Fibroblast of peridontal ligament (primary cell): ENCODE measurements around the gene GPR152.
"Not testable (repeated sequence)": the region's sequence is repeated elsewhere in the genome, so short reads cannot be mapped to it uniquely, and the experiment has no call there.

Source experiments
- DNase-seq: peaks from one replicate; pipeline ENCODE4 v3.0.0-alpha.2; 2010; ENCODE audit errors: extremely low read depth

The GPR152 gene

DNA sequence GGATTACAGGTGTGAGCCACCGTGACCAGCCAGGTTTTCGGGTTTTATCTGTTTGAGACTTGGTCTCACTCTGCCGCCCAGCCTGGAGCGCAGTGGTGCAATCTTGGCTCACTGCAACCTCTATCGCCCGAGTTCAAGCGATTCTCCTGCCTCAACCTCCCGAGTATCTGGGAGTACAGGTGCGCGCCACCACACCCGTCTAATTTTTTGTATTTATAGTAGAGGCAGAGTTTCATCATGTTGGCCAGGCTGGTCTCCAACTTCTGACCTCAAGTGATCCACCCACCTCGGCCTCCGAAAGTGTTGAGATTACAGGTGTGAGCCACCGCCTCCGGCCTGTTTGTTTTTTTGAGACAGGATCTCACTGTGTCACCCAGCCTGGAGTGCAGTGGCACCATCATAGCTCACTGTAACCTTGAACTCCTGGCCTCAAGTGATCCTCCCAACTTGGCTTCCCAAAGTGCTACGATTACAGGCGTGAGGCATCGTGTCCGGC is 25.1 kb downstream of the GPR152 start:
- DNase-seq: not testable (repeated sequence)

DNA sequence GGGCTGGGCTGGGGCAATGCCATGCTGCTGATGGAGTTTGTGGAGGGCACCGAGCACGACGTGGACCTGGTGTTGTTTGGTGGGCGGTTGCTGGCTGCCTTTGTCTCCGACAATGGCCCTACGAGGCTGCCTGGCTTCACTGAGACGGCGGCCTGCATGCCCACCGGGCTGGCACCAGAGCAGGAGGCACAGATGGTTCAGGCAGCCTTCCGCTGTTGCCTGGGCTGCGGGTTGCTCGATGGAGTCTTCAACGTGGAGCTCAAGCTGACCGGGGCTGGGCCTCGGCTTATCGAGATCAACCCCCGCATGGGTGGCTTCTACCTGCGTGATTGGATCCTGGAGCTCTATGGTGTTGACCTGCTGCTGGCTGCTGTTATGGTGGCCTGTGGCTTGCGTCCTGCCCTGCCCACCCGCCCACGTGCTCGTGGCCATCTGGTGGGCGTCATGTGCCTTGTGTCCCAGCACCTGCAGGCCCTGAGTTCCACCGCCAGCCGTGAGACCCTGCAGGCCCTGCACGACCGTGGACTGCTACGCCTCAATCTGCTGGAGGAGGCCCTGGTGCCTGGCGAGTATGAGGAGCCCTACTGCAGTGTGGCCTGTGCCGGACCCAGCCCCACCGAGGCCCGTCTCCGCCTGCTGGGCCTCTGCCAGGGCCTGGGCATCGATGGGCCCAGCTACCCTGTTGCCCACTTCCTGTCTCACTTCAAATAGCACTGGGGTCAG is 28.5 kb downstream of the GPR152 start:
- no peak for DNase-seq

DNA sequence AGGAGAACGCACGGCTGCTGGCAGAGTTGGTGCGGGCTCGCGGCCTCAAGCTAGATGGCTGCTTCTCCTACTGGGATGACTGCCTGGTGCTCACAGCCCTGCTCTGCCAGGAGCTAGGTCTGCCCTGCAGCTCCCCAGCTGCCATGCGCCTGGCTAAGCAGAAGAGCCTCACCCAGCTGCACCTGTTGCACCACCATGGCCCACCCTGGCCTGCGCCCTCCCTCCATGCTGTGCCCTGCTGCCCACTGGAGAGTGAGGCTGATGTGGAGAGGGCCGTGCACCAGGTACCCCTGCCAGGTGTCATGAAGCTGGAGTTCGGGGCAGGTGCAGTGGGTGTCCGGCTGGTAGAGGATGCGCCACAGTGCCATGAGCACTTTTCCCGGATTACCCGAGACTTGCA is 29.1 kb downstream of the GPR152 start:
- DNase-seq: no peak

DNA sequence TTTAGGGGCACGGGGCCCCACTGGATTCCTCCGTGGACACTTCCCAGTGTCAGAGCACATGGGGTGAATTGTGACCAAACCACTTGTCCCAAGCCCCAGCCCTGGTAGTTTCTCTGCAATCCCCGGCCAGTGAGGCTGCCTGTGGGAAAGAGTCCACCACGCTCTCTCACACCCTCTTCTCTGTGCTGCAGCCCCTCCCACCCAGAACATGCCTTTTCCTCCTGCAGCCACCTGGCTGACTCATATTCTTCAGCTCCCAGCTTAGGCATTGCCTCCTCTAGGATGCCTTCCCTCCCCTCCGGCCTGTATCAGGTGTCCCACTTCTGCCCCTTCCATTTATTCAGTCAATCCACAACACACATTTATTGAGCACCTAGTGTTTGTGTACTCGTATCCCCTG is 29.6 kb downstream of the GPR152 start:
- DNase-seq: no peak

DNA sequence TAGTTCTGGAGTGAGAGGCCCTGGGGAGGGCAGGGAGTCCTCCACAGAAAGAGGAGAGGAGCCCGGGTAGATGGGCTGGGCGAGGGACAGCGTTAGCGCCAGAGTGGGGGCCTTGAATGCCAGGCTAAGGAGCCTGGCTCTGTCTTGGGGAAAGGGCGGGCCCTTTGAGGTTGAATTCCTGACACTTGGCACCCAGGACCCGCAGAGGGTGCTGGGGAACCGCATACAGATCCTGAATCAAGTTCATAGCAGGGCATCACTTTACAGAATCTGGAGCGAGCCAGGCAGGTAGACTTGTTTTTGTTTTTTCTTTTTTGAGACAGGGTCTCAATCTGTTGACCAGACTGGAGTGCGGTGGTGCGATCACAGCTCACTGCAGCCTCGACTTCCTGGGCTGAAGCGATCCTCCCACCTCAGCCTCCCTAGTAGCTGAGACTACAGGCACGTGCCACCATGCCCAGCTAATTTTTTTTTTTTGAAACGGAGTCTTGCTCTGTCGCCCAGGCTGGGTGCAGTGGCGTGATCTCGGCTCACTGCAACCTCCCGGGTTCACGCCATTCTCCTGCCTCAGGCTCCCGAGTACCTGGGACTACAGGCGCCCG is 31.0 kb downstream of the GPR152 start:
- no peak for DNase-seq

DNA sequence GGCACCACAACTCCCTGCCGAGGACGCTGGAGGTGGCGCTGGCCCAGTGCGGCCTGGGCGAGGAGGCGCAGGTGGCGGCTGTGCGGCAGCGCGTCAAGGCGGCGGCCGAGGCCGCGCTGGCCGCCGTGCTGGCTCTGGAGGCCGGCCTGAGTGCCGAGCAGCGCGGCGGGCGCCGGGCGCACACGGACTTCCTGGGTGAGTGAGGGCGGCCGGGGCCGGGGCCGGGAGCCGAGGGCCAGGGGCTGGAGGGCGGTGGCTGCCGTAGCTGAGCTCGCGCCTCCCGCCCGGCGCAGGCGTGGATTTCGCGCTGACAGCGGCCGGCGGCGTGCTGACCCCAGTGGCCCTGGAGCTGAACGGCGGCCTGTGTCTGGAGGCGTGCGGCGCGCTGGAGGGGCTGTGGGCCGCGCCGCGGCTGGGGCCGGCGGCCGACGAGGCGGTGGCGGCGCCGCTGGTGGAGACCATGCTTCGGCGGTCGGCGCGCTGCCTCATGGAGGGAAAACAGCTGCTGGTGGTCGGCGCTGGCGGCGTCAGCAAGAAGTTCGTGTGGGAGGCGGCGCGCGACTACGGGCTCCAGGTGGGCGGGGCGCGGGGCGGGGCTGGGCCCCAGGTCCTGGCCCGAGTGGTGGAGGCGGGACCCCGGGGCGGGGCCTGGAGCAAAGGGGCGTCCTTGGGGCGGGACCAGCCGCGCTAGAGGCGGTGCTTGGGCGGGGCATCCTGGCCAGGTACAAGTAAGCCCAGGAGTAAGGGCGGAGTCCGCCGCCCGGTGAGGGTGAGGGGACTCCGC is 31.7 kb downstream of the GPR152 start:
- DNase-seq: peak; percentile 67

DNA sequence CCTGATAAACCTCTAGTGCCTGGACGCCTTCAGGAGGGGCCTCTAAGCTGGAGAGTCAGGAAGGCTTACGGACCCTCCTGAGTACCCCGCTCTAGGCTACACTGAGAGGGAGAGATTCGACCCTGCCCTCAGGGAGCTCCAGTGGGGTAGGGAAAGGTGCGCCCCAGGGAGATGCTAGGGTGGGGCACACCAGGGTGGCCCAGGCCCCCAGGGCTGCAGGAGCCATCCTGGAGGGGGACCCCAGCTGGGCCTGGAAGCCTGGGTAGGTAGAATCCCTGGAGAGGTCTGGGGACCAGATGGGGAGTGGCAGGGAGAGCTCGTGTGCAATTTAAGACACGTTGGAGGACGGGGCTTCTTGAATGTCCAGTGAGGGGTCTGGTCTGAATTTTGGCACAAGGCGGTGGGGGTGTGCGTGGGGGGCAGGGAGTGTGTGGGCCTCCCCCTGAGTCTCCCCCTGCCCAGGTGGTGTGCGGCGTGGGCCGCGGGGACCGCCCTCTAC is 32.3 kb downstream of the GPR152 start:
- DNase-seq: no peak

DNA sequence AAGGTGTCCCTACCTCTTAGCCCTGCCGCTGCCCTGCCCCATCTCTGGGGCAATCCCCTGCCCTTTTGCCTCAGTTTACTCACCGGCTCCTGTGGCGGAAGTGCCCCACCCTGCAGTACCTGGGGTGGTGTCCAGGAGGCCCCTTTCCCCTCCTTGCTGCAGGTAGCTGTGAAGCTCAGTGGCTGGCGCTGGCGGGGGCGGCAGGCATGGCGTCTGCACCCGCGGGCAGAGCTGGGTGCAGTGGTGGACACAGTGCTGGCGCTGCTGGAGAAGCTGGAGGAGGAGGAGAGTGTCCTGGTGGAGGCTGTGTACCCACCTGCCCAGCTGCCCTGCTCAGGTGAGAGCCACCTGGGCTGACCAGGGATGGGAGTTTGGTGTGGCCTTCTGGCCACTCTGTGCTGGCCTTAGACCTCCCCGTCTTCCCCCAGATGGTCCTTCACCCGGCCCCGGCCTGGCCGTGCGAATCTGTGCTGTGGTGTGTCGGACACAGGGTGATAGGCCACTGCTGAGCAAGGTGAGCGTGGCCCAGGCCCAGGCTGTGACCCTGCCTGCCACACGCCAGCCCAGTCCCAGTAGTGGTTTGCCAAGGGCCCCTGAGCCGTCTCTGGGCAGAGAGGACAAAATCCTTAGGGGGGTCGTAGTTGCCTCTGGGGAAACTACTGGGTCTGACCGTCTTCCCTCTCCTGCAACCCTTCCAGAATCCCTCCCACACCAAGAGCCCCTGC is 33.0 kb downstream of the GPR152 start:
- DNase-seq: no peak

DNA sequence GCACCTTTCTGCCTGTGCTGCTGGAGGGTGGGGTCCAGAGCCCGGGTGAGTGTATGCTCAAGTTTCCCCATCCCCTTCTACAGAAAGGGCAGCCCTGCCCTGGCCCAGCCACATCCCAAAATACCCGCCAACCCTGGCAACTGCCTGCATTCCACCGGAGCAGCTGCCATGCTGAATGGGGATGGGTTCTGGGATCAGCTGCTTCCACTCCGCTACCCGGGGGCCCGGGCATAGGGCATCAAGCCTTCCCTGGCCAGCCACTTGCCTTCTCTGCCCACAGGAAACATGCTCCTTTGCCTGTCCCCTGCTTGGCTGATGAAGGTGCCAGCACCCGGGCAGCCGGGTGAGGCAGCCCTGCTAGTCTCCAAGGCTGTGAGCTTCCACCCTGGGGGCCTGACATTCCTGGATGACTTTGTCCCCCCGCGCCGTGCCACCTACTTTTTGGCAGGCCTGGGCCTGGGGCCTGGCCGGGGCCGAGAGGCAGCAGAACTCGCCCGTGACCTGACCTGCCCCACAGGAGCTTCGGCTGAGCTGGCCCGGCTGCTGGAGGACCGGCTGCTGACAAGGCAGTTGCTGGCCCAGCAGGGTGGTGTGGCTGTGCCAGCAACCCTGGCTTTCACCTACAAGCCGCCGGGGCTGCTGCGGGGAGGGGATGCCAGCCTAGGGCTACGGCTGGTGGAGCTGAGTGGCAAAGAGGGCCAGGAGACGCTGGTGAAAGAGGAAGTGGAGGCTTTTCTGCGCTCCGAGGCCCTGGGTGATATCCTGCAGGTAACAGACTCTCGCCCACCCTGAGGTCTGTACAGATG is 33.9 kb downstream of the GPR152 start:
- DNase-seq: no peak

DNA sequence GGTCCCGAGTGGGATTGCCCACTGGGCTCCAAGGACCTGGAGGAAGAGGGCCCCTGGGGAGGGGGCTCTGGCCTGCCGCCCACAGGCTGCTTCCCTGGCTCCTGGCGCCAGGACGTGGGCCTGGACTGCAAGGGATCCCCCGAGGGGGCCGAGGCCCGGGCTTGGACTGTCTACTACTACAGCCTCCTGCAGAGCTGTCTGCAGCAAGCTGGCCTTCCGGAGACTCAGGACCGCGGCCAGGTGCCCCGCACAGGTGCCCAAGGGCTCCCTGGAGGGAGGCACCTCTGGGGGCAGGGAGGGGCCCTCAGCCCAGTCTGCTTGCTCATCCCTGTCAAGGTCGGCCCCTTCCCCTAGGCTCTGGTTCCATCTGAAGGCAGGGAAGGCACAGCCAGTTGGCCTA is 35.1 kb downstream of the GPR152 start:
- DNase-seq: no peak

DNA sequence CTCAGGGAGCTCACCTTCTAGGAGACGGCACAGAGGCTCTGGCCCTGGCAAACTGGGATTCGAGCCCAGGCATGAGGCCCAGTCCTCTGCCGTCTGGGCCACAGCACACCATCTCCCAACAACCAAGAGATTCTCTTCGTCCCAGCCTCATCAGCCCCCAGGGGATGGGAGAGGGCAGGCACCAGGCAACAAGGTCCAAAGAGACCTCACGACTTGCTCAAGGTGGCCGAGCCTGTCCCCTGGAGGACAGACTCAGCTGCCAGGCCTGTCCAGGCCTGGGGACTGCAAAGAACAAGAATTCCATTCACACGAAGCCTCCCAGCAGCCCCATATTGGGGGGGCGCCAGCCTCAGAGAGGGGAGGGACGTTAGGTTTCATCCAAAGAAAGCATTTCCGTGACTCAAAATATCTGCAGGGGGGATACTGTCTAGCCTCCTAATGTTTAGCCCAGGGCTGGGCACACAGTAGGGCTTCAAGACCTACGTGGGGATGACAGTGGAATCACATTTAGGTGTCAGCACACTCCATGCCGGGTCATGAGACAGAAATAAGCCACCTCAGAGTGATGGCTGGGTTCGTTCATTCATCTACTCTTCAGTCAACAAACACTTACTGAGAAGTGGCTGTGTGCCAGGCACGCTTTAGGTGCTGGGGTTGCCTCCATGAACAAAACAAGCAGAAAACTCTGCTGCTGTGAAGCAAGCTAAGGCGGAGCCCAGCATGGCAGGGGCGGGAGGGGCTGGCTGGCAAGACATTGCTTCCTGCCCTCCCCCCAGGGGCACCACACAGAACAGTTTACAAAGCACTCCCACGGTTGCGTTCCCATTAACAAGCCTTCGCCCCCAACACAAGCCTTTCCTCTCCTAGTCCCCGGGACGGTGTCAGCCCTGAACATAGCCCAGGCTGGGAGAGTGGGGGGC is 35.9 kb downstream of the GPR152 start:
- DNase-seq: peak; percentile 20

DNA sequence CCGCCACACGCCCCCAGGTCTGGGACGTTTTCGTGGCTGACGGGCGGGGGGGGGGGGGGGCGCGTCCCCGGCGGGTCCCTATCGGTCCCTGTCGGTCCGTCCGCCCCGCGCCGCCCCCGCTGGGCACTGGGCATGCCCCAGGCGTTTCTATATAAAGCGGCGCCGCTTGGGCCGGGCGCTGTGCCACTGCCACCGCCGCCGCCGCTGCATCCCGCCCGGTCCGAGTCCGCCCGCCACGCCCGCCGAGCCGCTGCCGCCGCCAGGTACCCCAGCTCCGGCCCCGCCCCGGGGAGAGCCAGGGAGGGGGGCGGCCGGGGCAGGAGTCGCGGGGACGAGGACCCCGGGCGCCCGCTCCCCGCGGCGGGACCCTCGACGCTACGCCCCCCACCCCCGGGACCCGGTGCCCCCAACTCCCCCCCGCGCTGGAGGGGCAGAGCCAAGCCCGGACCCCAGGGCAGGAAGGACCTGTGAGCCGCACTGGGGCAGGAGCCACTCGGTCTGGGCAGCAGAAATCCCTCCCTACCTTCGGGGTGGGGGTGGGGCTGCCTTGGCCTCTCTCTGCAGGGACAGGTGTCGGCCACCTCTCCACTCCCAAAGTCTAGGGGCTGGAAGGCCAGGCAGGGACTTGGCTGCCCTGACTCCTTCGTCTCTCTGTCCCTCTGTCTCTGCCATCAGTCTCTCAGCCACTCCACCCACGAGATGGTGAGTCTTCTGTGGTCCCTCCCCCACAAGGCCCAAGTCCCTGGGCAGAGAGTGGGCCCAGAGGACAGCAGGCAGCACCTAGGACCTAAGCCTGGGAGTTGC is 36.8 kb downstream of the GPR152 start, which contains the start of gene CARNS1:
TSS of gene CARNS1 (plus strand) at position 178 of the 804 bp plus-strand sequence. CDS start at position 700, 522 bp downstream.
- no peak for DNase-seq

DNA sequence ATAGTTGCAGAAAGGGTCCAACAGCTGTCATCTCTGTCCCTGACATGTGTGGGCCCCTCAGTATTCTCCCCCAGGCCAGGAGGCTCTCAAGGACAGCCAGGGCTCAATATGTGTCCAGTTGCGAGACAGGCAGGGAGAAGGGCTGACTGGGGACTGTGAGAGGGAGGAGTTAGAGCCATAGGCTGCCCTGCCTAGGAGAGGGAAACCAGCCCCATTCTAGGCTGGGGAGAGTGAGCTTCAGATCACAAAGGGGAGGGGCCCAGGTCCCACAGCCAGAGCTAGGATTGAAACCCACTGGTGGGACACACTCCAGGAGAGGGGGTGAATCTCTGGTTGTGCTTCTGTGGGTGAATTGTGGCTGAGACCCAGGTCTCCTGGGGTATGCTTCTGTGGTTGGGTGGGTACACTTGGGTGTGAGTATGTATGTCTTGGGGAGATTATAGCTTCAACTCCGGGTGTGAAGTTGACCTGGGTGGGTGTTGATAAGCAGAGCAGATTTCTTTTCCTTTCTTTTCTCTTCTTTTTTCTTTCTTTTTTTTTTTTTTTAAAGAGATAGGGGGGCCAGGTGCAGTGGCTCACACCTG is 39.2 kb downstream of the GPR152 start:
- DNase-seq: no peak

DNA sequence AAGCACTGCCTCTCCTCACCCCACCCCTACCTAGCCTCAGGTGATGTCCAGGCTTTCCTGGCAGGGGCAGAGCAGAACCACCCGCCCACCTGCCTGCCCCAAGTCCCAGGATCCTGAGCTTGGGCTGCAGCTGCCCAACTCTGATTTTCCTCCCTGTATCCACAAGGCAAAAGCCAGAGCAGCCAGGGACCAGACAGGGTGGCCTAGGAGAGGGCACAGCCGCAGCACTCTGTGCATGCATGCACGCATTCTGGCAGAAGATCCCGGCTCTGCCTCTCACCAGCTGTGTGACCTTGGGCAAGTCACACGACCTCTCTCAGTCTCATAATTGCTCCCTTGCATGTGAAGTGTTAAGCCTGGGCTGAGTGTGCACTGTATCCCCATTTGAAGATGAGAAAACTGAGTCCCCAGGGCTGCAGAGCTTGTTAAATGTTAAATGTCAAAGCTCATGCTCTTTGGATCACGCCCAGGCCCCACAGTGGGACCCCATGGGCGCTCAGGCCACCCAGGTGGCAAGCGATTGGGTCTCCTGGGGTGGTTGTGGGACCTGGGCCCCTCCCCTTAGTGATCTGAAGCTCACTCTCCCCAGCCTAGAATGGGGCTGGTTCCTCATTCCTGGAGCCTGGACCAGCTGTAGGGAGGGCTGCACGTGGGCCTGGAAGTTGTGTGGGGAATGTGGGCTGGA is 39.9 kb downstream of the GPR152 start:
- no peak for DNase-seq

DNA sequence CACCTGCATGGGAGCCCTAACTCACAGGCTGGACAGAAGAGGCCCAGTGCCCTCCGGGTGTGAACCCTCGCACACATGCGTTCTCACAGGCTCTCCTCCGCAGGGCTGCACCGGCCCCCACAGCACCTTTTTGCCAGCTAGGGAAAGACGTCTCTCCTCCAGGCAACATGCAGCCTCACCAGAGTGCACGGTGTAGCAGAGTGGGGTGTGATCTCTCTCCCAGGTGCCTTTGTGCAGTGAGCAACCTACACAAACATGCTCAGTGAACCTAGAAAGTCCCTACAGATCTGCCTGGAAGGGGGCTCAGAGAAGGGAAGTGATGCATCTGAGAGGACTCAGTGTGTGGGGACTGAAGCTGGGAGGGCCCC is 40.8 kb downstream of the GPR152 start:
- DNase-seq: no peak

DNA sequence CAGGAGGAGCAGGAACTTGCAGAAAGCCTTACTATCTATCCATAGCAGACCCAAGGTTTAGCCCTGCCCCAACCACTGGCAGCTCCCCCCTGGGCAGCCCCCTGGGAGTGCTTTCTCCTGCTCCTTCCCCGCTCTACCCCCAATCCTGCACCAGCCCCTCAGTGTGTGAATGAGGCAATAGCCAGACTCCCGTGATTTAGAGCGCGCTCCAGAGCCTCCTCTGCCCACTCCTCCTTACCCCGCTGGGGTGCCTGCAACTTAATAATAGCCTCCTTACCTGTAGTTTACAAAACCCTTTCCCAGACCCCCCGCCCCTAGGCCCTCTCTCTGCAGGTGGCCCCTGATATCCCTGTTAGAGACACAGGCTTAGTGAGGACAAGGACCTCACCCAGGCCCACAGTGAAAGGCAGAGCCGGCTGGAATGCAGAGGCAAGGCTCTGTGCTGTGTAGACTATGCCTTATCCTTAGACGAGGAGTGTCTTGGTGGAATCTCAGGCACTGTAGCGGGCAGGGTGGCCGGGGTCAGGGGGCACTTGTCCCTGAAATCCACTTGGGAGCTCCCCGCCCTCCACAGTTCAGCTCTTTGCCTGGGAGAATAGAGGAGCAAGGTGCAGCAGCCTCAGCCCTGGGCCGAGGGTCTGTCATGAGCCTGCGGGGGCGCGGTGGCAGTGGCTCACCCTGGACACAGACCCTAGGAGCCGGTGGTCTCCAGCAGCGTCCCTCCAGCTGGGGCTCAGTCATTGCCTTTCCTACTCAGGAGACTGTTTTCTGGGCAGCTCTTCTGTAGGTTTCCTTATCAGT is 41.3 kb downstream of the GPR152 start:
- DNase-seq: no peak

DNA sequence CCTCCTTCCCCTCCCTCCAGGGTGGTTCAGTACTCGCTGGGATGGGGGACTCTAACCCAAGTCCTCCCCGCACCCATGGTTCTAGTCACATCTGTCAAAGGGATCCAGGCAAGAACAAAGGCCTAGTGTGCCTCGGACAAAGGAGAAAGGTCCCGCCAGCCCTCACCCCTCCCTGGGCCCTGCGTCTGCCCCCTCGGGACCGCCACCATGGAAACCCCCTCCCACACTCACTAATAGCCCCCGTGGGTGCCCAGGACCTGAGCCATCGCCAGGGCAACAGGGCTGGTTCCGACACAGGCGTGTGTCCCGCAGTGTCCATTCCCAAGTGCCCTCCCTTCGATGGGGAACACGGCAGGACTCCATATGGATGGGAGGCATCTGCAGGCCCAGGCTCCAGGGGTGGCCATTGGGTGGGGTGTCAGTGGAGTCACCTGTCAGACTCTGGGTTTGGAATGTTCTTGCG is 42.1 kb downstream of the GPR152 start:
- DNase-seq: no peak
